Liver (tissue), 3 donors: ENCODE measurements around the gene ETDC.
"Not testable (repeated sequence)": the region's sequence is repeated elsewhere in the genome, so short reads cannot be mapped to it uniquely, and the experiment has no call there.

Experiments used
- ATF3 ChIP-seq: IDR thresholded peaks from 2 replicates; pipeline ENCODE4 v1.6.1; 2016; ENCODE audit warnings: antibody characterized with exemption
- CTCF ChIP-seq: fragments of 150-350 bp; IDR thresholded peaks from 2 replicates; pipeline ENCODE4 v1.5.1; 2017; ENCODE audit warnings: improper control_type of control experiment, low read depth, low read length; ENCODE audit not compliant: missing input control
- EGR1 ChIP-seq, 2 donors: IDR thresholded peaks; 2 replicates each; pipeline ENCODE4 v1.6.1; 2016 to 2018; ENCODE audit warnings: antibody characterized with exemption in 2 of 2, low read depth in 2 of 2
- JUND ChIP-seq, 2 donors: IDR thresholded peaks; 2 replicates each; pipeline ENCODE4 v1.6.1; 2016; ENCODE audit warnings: antibody characterized with exemption in 2 of 2
- MAX ChIP-seq: IDR thresholded peaks from 2 replicates; pipeline ENCODE4 v1.6.1; 2016; ENCODE audit warnings: antibody characterized with exemption
- NR2F2 ChIP-seq: IDR thresholded peaks from 2 replicates; pipeline ENCODE4 v1.6.1; 2016; ENCODE audit warnings: antibody characterized with exemption
- REST ChIP-seq: IDR thresholded peaks from 2 replicates; pipeline ENCODE4 v1.6.1; 2016; ENCODE audit warnings: antibody characterized with exemption, mild to moderate bottlenecking
- SP1 ChIP-seq: IDR thresholded peaks from 2 replicates; pipeline ENCODE4 v1.6.1; 2018; ENCODE audit warnings: antibody characterized with exemption, mild to moderate bottlenecking
- TAF1 ChIP-seq: conservative IDR thresholded peaks from 2 replicates; pipeline ENCODE4 v1.6.1; 2016; ENCODE audit warnings: antibody characterized with exemption, mild to moderate bottlenecking
- YY1 ChIP-seq: IDR thresholded peaks from 2 replicates; pipeline ENCODE4 v1.6.1; 2016; ENCODE audit warnings: antibody characterized with exemption, mild to moderate bottlenecking
- ZBTB33 ChIP-seq: IDR thresholded peaks from 2 replicates; pipeline ENCODE4 v1.6.1; 2016; ENCODE audit warnings: antibody characterized with exemption
- donor health status: healthy.
- donor health status: healthy.

GRCh38 chrX:135263376-135263775 is 45.9 kb upstream of the ETDC start:
- not testable (repeated sequence) for TF ChIP-seq ZBTB33; EGR1 (IDR thresholded peaks at IDR 0.05; ENCODE audit: low read depth in 2 of 2); MAX; CTCF; YY1; TAF1; REST; NR2F2; JUND (IDR thresholded peaks at IDR 0.05); SP1; ATF3
